ENCODE data around the gene GNA15.
"Not testable (repeated sequence)": the region's sequence is repeated elsewhere in the genome, so short reads cannot be mapped to it uniquely, and the experiment has no call there.

Gene GNA15

DNA sequence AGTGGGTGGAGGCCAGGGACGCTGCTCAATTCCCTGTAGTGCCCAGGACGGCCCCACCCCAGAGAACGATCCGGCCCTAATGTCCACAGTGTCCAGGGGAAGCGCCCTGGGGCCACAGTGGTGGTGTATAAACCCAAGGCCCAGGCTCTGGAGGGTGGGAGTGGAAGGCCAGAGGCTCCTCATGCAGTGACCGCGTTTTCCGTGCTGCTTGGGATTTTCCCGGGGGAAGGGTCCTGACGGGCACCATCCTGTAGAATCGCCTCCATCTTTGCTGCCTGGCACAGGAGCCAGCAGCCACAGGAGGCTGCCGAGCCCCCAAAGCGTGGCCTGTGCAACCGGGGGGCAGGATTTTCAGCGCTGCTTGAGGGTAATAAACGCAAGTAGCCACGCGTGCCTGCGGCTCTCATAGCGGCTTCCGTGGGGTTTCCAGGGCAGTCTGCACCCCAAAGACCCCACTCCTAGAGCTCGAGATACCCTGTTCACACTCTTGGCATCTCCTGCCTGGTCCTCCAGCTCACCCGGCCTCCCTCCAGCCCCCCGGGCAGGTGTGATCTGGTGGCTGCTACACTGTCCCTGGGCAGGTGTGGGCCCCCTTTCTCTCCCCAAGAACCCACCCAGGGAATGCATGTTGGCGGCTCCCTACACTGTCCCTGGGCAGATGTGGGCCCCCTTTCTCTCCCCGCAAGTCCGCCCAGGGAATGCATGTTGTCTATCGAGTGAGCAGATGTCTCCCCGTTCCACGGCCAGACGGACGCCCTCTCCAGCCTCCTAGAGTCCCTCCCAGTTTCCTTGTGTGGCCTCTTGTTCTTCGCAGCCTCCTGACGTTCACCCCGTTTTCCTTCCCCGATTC, 52.1 kb downstream of the GNA15 start:
- no peak for DNase-seq
- TF ChIP-seq GATA1 (IDR thresholded peaks at IDR 0.05; ENCODE audit: low read depth, low read length) = no peak
- no peak for TF ChIP-seq POLR2A (IDR thresholded peaks at IDR 0.05; ENCODE audit: low read length)

DNA sequence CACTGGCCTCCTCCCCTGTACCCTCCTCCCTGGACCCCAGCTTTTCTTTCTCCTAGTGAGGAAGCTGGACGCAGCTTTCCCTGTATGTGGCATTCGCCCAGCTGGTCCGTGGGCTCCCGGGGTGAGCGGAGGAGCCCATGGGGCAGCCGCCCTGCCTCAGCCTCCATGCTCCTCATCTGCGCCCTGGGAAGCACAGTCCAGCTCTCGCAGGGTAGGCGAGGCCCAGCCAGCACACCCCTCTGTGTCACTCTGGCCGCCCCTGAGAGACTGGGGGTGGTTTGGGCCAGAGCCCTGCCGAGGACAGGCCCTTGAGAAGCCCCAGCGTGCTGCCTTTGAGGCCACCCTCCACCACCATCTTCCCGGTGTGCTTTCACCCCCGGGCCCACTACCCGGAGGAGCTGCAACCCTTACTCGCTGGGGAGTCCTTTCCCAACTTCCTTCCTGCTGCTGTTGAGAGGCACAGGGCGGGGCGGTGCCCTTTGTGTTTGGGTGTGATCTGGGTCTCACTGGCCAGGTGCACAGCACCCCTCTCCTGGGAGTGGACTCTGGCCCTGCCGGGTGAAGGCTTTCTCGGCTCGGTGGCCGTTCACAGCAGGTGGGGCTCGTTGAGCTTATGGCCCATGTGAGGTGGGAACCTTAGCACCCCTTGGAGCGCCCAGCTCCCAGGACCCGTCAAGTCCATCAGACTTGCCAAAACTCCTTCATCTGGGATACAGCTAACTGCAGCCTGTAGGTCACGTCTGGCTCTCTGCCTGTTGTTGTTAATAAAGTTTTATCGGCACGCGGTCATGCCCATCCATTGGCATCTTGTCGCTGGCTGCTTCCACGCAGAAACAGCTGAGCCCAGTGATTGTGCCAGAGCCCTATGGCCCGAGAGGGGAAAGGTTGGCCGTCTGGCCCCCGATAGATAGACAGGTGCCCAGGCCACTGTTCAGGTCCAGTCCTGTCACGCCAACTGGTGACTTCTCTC, 53.1 kb downstream of the GNA15 start:
- DNase-seq = no peak

GRCh38 chr19:3189702-3190469, 54.1 kb downstream of the GNA15 start:
- TF ChIP-seq GATA1 (IDR thresholded peaks at IDR 0.05; ENCODE audit: low read depth, low read length) = no peak
- no peak for TF ChIP-seq POLR2A (IDR thresholded peaks at IDR 0.05; ENCODE audit: low read length)
- no peak for DNase-seq

More for the DNA sequence above, 53.1 kb downstream of the GNA15 start:
- TF ChIP-seq POLR2A (IDR thresholded peaks at IDR 0.05; ENCODE audit: low read length) (no peak), GATA1 (IDR thresholded peaks at IDR 0.05; ENCODE audit: low read depth, low read length) (no peak)

GRCh38 chr19:3190470-3190770, 54.6 kb downstream of the GNA15 start:
- DNase-seq = no peak
- TF ChIP-seq GATA1 (IDR thresholded peaks at IDR 0.05; ENCODE audit: low read depth, low read length) (no peak), POLR2A (IDR thresholded peaks at IDR 0.05; ENCODE audit: low read length) (no peak)

GRCh38 chr19:3190921-3191805, 55.3 kb downstream of the GNA15 start:
- TF ChIP-seq GATA1 (IDR thresholded peaks at IDR 0.05; ENCODE audit: low read depth, low read length) = no peak
- TF ChIP-seq POLR2A (IDR thresholded peaks at IDR 0.05; ENCODE audit: low read length) = no peak
- no peak for DNase-seq

- not testable (repeated sequence) for DNase-seq
These were observed 55.9 kb downstream of the GNA15 start for GRCh38 chr19:3191806-3192104.

DNA sequence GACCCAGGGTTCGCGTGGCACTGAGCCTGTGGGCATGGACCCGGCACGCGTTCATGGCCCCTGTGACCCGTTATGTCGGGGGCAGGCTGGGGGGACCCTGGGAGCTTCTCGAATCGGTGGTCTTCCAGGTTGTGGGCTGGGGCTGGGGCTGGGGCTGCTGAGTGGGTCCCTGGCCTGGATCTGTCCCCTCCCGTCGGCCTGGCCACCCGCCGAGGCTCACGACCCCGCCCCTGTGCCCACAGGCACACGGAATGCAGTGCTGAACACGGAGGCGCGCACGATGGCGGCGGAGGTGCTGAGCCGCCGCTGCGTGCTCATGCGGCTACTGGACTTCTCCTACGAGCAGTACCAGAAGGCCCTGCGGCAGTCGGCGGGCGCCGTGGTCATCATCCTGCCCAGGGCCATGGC, 56.4 kb downstream of the GNA15 start:
- no peak for DNase-seq
- TF ChIP-seq GATA1 (IDR thresholded peaks at IDR 0.05; ENCODE audit: low read depth, low read length) (no peak), POLR2A (IDR thresholded peaks at IDR 0.05; ENCODE audit: low read length) (no peak)

DNA sequence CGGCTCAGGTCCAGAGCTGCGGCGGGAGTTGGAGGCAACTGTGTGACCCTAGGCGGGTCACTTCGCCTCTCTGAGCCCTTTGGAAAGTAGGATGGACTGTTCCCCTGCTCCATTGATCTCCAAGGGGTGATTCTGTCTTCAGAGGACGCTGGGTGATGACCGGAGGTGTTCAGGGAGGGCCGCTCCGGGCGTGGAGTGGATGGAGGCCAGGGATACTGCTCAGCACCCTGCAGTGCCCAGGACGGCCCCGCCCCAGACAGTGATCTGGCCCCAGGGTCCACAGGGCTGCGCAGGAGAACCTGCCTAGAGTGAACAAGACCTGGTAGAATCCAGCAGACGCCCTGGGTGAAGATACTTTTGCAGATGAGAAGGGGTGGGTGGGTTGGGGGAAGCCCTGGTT, 56.9 kb downstream of the GNA15 start:
- DNase-seq = no peak
- TF ChIP-seq POLR2A (IDR thresholded peaks at IDR 0.05; ENCODE audit: low read length) (no peak), GATA1 (IDR thresholded peaks at IDR 0.05; ENCODE audit: low read depth, low read length) (no peak)

GRCh38 chr19:3193256-3194105, 57.6 kb downstream of the GNA15 start:
- TF ChIP-seq POLR2A (IDR thresholded peaks at IDR 0.05; ENCODE audit: low read length) = no peak
- DNase-seq = peak in 1 of 2 experiments; percentile 49

DNA sequence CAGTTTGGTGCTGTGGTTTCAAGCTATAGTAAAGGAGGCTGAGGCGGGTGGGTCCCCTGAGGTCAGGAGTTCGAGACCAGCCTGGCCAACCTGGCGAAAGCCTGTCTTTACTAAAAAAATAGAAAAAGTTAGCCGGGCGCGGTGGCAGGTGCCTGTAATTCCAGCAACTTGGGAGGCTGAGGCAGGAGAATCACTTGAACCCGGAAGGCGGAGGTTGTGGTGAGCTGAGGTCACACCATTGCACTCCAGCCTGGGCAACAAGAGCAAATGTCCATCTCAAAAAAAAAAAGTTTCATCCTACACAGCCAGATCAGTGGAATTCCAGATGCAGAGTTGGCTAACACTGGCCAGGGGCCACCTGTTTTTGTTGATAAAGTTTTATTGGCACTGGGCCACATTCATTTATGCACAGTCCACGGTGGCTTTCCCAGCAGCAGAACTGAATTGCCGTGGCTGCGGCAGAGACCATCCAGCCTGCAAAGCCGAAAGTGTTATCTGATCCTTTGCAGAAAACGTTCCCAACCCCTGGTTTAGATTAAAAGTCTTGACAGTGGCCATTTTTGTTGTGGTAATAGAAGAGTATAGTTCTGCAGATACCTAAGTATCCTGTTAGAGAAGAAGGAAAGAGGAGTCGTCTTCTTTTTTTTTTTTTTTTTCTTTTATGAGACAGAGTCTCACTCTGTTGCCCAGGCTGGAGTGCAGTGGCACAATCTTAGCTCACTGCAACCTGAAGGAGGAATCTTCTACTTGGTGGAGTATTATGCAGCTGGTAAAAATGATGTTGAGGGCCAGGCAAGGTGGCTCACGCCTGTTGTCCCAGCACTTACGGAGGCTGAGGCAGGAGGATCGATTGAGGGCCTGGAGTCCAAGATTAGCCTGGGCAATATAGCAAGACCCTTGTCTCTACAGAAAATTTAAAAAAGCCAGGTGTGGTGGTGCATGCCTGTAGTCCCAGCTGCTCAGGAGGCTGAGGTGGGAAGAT, 58.6 kb downstream of the GNA15 start:
- peak; percentile 88 to 94 for DNase-seq
- TF ChIP-seq POLR2A (IDR thresholded peaks at IDR 0.05; ENCODE audit: low read length) = no peak
- TF ChIP-seq GATA1 (IDR thresholded peaks at IDR 0.05; ENCODE audit: low read depth, low read length) = peak; percentile 14

Measured in erythroblast (primary cell).